Dermis microvascular lymphatic vessel endothelial cell (primary cell): ENCODE results near the gene PDLIM4. TPM values are rescaled to one million over a fixed set of nuclear protein-coding genes. Genes with fewer than 3 reads are reported as not detected.

Source experiments
- DNase-seq, 2 donors: peaks; one replicate each; pipeline versions ENCODE4 v3.0.0 to v3.0.0-alpha.2; 2010; ENCODE audit warnings: low read depth in 2 of 2
- total RNA-seq: library from RNA; depleted of rRNA; stranded (reverse); fragments of >200 nt; gene quantifications from 2 replicates; pipeline ENCODE4 v1.2.1, GENCODE V29; 2014

Gene PDLIM4
- total RNA-seq, 1 donor from 2014 or later: 20.7 TPM

- no peak for DNase-seq
These were observed 24.5 kb downstream of the PDLIM4 start for GRCh38 chr5:132281856-132282614.

GRCh38 chr5:132283423-132284043 lies 26.0 kb downstream of the PDLIM4 start:
- DNase-seq: peak; percentile 73 to 78

- no peak for DNase-seq
These were observed 31.6 kb downstream of the PDLIM4 start for GRCh38 chr5:132289097-132289496.

- DNase-seq: no peak
These were observed 33.5 kb downstream of the PDLIM4 start for GRCh38 chr5:132291026-132291425.

- DNase-seq: peak; percentile 82 to 90
These were observed 35.8 kb downstream of the PDLIM4 start for GRCh38 chr5:132293066-132293991.

- peak; percentile 85 to 96 for DNase-seq
These were observed 36.7 kb downstream of the PDLIM4 start, which contains the start of gene SLC22A4 for GRCh38 chr5:132293992-132294727. Gene SLC22A4 (plus strand): TSS chr5:132294394. CDS start chr5:132294617, 223 bp downstream.

GRCh38 chr5:132294728-132295504 lies 37.4 kb downstream of the PDLIM4 start:
- DNase-seq: peak; percentile 30 to 93

- DNase-seq: peak in 1 of 2 donors; percentile 12
These were observed 38.3 kb downstream of the PDLIM4 start for GRCh38 chr5:132295505-132296411.

- peak; percentile 98 to 99 for DNase-seq
These were observed 39.0 kb downstream of the PDLIM4 start for GRCh38 chr5:132296412-132297016.

GRCh38 chr5:132297211-132297940 lies 39.9 kb downstream of the PDLIM4 start:
- DNase-seq: no peak

- no peak for DNase-seq
These were observed 41.1 kb downstream of the PDLIM4 start for GRCh38 chr5:132298298-132299212.

GRCh38 chr5:132299917-132300316 lies 42.4 kb downstream of the PDLIM4 start:
- DNase-seq: no peak

- DNase-seq: no peak
These were observed 43.3 kb downstream of the PDLIM4 start for GRCh38 chr5:132300577-132301343.

GRCh38 chr5:132301344-132302271 lies 44.1 kb downstream of the PDLIM4 start:
- no peak for DNase-seq

- no peak for DNase-seq
These were observed 44.9 kb downstream of the PDLIM4 start for GRCh38 chr5:132302413-132302812.
